HG03135 (cell line): Measurements from ENCODE around the gene CLEC3B.

Source experiments
- ATAC-seq: cut with Tn5 transposase; IDR thresholded peaks from one replicate; pipeline ENCODE4 v1.9.1; 2021; ENCODE audit warnings: mild to moderate bottlenecking, moderate library complexity; ENCODE audit not compliant: unreplicated experiment

The CLEC3B gene

GRCh38 chr3:45002720-45003119 is 23.4 kb upstream of the CLEC3B start:
- no peak for ATAC-seq

- no peak for ATAC-seq
These were observed 22.7 kb upstream of the CLEC3B start for GRCh38 chr3:45003406-45003805.

- no peak for ATAC-seq
These were observed 22.2 kb upstream of the CLEC3B start for GRCh38 chr3:45003859-45004258.

- no peak for ATAC-seq
These were observed 19.0 kb upstream of the CLEC3B start for GRCh38 chr3:45007091-45007490.

GRCh38 chr3:45008117-45008516 is 18.0 kb upstream of the CLEC3B start:
- ATAC-seq = no peak

- no peak for ATAC-seq
These were observed 16.2 kb upstream of the CLEC3B start for GRCh38 chr3:45009868-45010267.

GRCh38 chr3:45010811-45011333 is 15.2 kb upstream of the CLEC3B start:
- no peak for ATAC-seq

GRCh38 chr3:45011756-45012508 is 14.2 kb upstream of the CLEC3B start:
- ATAC-seq = no peak

GRCh38 chr3:45012577-45012976 is 13.5 kb upstream of the CLEC3B start:
- no peak for ATAC-seq

GRCh38 chr3:45016916-45017315 is 9.2 kb upstream of the CLEC3B start:
- no peak for ATAC-seq

- ATAC-seq = no peak
These were observed 8.3 kb upstream of the CLEC3B start for GRCh38 chr3:45017821-45018220.

GRCh38 chr3:45020534-45020933 is 5.6 kb upstream of the CLEC3B start:
- ATAC-seq = no peak

GRCh38 chr3:45021524-45022297 is 4.4 kb upstream of the CLEC3B start:
- no peak for ATAC-seq

GRCh38 chr3:45023675-45024074 is 2.4 kb upstream of the CLEC3B start:
- no peak for ATAC-seq

- ATAC-seq = no peak
These were observed 1.4 kb upstream of the CLEC3B start for GRCh38 chr3:45024542-45025255.

GRCh38 chr3:45026957-45027356 is 854 bp downstream of the CLEC3B start:
- no peak for ATAC-seq

- no peak for ATAC-seq
These were observed 1.3 kb downstream of the CLEC3B start for GRCh38 chr3:45027441-45027840.

GRCh38 chr3:45029216-45029615 is 3.1 kb downstream of the CLEC3B start:
- no peak for ATAC-seq

- no peak for ATAC-seq
These were observed 3.6 kb downstream of the CLEC3B start for GRCh38 chr3:45029661-45030060.

GRCh38 chr3:45031531-45031930 is 5.4 kb downstream of the CLEC3B start:
- ATAC-seq = no peak

GRCh38 chr3:45032113-45032512 is 6.0 kb downstream of the CLEC3B start:
- no peak for ATAC-seq
